NCI-H524 (cell line): ENCODE results near the gene PTPRR.
A peak's percentile ranks its signal among the peaks of the same experiment; 100 is the strongest.
"Not testable (repeated sequence)": the region's sequence is repeated elsewhere in the genome, so short reads cannot be mapped to it uniquely, and the experiment has no call there.

Experiments used
- DNase-seq, 2 experiments: peaks; one replicate each; lab custom pipeline; 2025; lab: John Stamatoyannopoulos, UW

Gene PTPRR

GRCh38 chr12:70840656-70841350 lies 79.7 kb downstream of the PTPRR start:
- no peak for DNase-seq

GRCh38 chr12:70839544-70839943 lies 81.0 kb downstream of the PTPRR start:
- DNase-seq = no peak

GRCh38 chr12:70838127-70838526 lies 82.4 kb downstream of the PTPRR start:
- no peak for DNase-seq

GRCh38 chr12:70837026-70837425 lies 83.5 kb downstream of the PTPRR start:
- DNase-seq = no peak

GRCh38 chr12:70835948-70836347 lies 84.6 kb downstream of the PTPRR start:
- no peak for DNase-seq

- DNase-seq = peak; percentile 34 to 85
Measured at GRCh38 chr12:70831543-70831942, 89.0 kb downstream of the PTPRR start.

GRCh38 chr12:70830221-70831061 lies 90.1 kb downstream of the PTPRR start:
- DNase-seq = no peak

- no peak for DNase-seq
Measured at GRCh38 chr12:70829070-70829469, 91.5 kb downstream of the PTPRR start.

- no peak for DNase-seq
Measured at GRCh38 chr12:70828351-70828750, 92.2 kb downstream of the PTPRR start.

GRCh38 chr12:70826156-70826555 lies 94.4 kb downstream of the PTPRR start:
- DNase-seq = peak in 1 of 2 experiments; percentile 18

GRCh38 chr12:70824511-70824910 lies 96.0 kb downstream of the PTPRR start:
- no peak for DNase-seq

- no peak for DNase-seq
Measured at GRCh38 chr12:70823182-70823976, 97.2 kb downstream of the PTPRR start.

GRCh38 chr12:70822412-70822811 lies 98.1 kb downstream of the PTPRR start:
- DNase-seq = no peak

GRCh38 chr12:70815971-70816391 lies 104.6 kb downstream of the PTPRR start:
- no peak for DNase-seq

- DNase-seq = no peak
Measured at GRCh38 chr12:70815056-70815455, 105.5 kb downstream of the PTPRR start.

GRCh38 chr12:70813559-70813958 lies 107.0 kb downstream of the PTPRR start:
- no peak for DNase-seq

- DNase-seq = no peak
Measured at GRCh38 chr12:70812136-70812535, 108.4 kb downstream of the PTPRR start.

GRCh38 chr12:70809887-70810286 lies 110.7 kb downstream of the PTPRR start:
- no peak for DNase-seq

- not testable (repeated sequence) for DNase-seq
Measured at GRCh38 chr12:70807993-70808392, 112.5 kb downstream of the PTPRR start.

GRCh38 chr12:70806827-70807226 lies 113.7 kb downstream of the PTPRR start:
- no peak for DNase-seq

GRCh38 chr12:70806043-70806442 lies 114.5 kb downstream of the PTPRR start:
- DNase-seq = no peak

- DNase-seq = no peak
Measured at GRCh38 chr12:70798016-70798783, 122.3 kb downstream of the PTPRR start.
